Type B pancreatic cell (in vitro differentiated cells): ENCODE measurements around the gene PRR3. TPM values are rescaled to one million over a fixed set of nuclear protein-coding genes. Genes with fewer than 3 reads are reported as not detected.

Experiments used
- DNase-seq: peaks from one replicate; pipeline ENCODE4 v3.0.0; 2021; ENCODE audit warnings: mixed read lengths; ENCODE audit not compliant: unreplicated experiment; ENCODE audit errors: extremely low spot score
- H3K27ac Mint-ChIP-seq: 2 replicates; pipeline ENCODE4 v1.8.0; 2021; ENCODE audit warnings: mild to moderate bottlenecking, mixed read lengths
- H3K27me3 Mint-ChIP-seq: 2 replicates; pipeline ENCODE4 v1.8.0; 2021; ENCODE audit warnings: mixed read lengths
- H3K36me3 Mint-ChIP-seq: 2 replicates; pipeline ENCODE4 v1.8.0; 2021; ENCODE audit warnings: mixed read lengths
- H3K4me1 Mint-ChIP-seq: one replicate; pipeline ENCODE4 v1.8.0; 2021; ENCODE audit warnings: mixed read lengths; ENCODE audit not compliant: unreplicated experiment
- H3K4me3 Mint-ChIP-seq: 2 replicates; pipeline ENCODE4 v1.8.0; 2021; ENCODE audit warnings: mild to moderate bottlenecking, mixed read lengths
- H3K9me3 Mint-ChIP-seq: 2 replicates; pipeline ENCODE4 v1.8.0; 2021; ENCODE audit warnings: mixed read lengths
- CTCF ChIP-seq: fragments of 200-600 bp; sonication (generic); conservative IDR thresholded peaks from 2 replicates; pipeline ENCODE4 v1.5.0; 2021; ENCODE audit warnings: antibody characterized with exemption, mild to moderate bottlenecking
- total RNA-seq: library from RNA; stranded (reverse); gene quantifications from 2 replicates; pipeline ENCODE4 v1.2.1, GENCODE V29; 2021; ENCODE audit warnings: low replicate concordance

PRR3 gene
- total RNA-seq, 1 donor from 2014 or later, result 32.5 TPM

DNA sequence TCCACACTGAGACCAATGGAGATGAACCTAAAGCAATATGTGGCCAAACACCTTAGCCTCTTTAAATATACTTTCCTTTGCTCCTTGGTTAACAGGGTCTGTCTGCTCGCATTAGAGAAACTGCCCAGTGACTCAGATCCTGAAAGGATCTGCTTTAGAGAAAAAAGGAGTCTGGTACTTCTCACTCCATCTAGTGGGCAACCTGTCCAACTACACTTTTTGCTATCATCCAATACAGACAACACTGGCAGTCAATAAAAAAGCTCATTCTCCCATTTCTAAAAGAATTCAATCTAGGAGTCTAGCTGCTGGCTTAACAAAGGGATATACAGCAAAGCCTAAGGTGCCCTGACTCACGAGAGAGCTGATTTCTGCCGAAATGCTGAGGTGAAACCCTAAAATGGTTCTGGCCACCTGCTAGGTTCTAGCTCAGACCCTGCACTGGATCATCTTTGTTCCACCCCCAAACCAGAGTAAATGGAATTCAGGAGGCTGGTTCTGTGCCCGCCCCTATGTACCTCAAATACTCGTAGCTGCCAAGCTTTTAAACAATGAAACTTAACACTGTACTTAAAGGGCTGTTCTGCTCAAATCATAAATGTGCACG lies 12.3 kb upstream of the PRR3 start:
- no peak for DNase-seq
- H3K36me3 Mint-ChIP-seq, result peaks cover 6% of the 10 kb centered on the region
- H3K9me3 Mint-ChIP-seq, result no peaks in the 10 kb centered on the region
- H3K4me1 Mint-ChIP-seq, result peaks cover 5% of the 10 kb centered on the region
- H3K4me3 Mint-ChIP-seq, result no peak overlapping the region
- peaks cover 11% of the 10 kb centered on the region for H3K27me3 Mint-ChIP-seq
- H3K27ac Mint-ChIP-seq, result peak overlapping the region; percentile 14
- TF ChIP-seq CTCF, result peak; percentile 84

DNA sequence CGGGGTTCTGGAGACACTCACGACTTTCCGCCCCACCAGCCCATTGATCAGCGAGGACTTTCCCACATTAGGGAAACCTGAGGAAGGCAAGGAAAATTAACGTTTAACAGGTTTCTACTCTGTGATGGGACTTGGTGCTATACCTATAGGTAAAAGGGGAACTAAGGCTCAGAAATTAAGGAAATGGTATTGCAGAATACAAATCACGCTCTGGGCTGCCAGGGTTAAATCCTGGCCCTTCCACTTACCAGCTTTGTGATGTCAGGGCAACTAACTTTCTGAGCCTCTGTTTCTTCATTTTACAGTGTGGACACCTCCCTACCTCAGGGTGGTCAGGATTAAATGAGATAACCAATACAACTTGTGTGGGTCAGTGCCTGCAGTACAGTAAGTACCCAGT lies 9.6 kb upstream of the PRR3 start:
- no peak for DNase-seq
- no peak overlapping the region for H3K27ac Mint-ChIP-seq
- no peaks in the 10 kb centered on the region for H3K4me1 Mint-ChIP-seq
- peaks cover 9% of the 10 kb centered on the region for H3K36me3 Mint-ChIP-seq
- TF ChIP-seq CTCF, result no peak
- H3K27me3 Mint-ChIP-seq, result peaks cover 4% of the 10 kb centered on the region
- H3K9me3 Mint-ChIP-seq, result no peaks in the 10 kb centered on the region
- H3K4me3 Mint-ChIP-seq, result no peak overlapping the region

- DNase-seq, result no peak
- H3K4me1 Mint-ChIP-seq, result no peaks in the 10 kb centered on the region
- H3K36me3 Mint-ChIP-seq, result peaks cover 9% of the 10 kb centered on the region
- no peak for TF ChIP-seq CTCF
- H3K9me3 Mint-ChIP-seq, result no peaks in the 10 kb centered on the region
- no peak overlapping the region for H3K27ac Mint-ChIP-seq
- H3K4me3 Mint-ChIP-seq, result no peak overlapping the region
- H3K27me3 Mint-ChIP-seq, result no peaks in the 10 kb centered on the region
Observed at GRCh38 chr6:30548375-30548774, 8.7 kb upstream of the PRR3 start.

GRCh38 chr6:30554404-30554803 lies 2.7 kb upstream of the PRR3 start:
- H3K36me3 Mint-ChIP-seq, result peaks cover 18% of the 10 kb centered on the region
- no peaks in the 10 kb centered on the region for H3K27me3 Mint-ChIP-seq

DNA sequence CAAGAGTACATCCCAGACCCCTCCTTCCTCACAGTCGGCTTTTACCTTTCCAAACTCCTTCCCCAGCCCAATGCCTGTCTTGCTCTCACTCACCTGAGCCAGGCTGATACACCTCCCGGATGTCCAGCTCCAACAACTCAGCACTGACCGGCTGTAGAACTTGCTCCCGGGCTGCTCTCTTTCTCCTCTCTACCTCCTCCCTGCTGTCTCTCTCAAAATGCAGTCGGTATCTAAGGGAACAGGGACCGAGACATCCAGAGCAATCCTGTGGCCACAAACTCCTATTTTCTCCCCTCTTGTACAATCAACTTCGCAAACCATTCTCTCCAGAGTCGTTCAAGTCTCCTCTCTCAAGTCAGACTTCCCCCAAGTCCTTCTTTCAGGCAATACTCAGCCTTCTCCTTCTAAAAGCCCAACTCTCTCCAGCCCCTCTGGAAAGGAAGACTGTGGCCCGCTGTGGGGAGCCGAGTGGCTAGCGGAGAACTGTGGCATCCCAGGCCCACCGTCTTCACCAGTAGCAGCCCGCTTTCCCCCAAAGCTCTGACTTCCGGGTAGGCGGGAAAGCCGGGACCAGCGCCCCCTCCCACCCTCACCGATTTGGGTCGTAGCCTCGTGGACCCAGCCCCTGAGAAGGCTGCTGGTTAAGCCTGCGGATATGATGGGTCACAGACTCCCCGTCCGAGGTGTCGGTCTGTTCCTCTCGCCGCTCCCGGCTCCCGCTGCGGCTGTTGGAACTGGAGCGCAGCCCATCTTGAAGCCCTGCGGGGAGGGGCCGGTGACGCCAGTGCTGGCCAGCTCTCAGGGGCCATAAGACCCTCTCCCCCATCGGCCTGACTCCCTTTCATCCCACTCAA lies 1.9 kb upstream of the PRR3 start:
- DNase-seq, result no peak
- no peak for TF ChIP-seq CTCF
- peak overlapping the region; percentile 99 for H3K27ac Mint-ChIP-seq
- no peaks in the 10 kb centered on the region for H3K27me3 Mint-ChIP-seq
- peak overlapping the region; percentile 99 for H3K4me3 Mint-ChIP-seq
- H3K4me1 Mint-ChIP-seq, result peaks cover 27% of the 10 kb centered on the region
- H3K36me3 Mint-ChIP-seq, result peaks cover 18% of the 10 kb centered on the region
- no peaks in the 10 kb centered on the region for H3K9me3 Mint-ChIP-seq

More at GRCh38 chr6:30554404-30554803, 2.7 kb upstream of the PRR3 start:
- DNase-seq, result no peak
- H3K27ac Mint-ChIP-seq, result peak overlapping the region; percentile 37
- no peak for TF ChIP-seq CTCF
- peak overlapping the region; percentile 99 for H3K4me3 Mint-ChIP-seq
- peaks cover 27% of the 10 kb centered on the region for H3K4me1 Mint-ChIP-seq
- no peaks in the 10 kb centered on the region for H3K9me3 Mint-ChIP-seq
